Nephron progenitor cell (in vitro differentiated cells): Measurements from ENCODE around the gene FBXO7.

Source experiments
- DNase-seq: peaks from one replicate; pipeline ENCODE4 v3.0.0; 2021
- H3K27ac Mint-ChIP-seq: 2 replicates; pipeline ENCODE4 v1.8.0; 2021; ENCODE audit warnings: mild to moderate bottlenecking, moderate library complexity, mixed read lengths
- H3K27me3 Mint-ChIP-seq: 2 replicates; pipeline ENCODE4 v1.8.0; 2021; ENCODE audit warnings: mild to moderate bottlenecking, low read depth, mixed read lengths; ENCODE audit not compliant: poor library complexity
- H3K36me3 Mint-ChIP-seq: 2 replicates; pipeline ENCODE4 v1.8.0; 2021; ENCODE audit warnings: low read depth, mixed read lengths
- H3K4me1 Mint-ChIP-seq: 2 replicates; pipeline ENCODE4 v1.8.0; 2021; ENCODE audit warnings: mixed read lengths
- H3K4me3 Mint-ChIP-seq: 2 replicates; pipeline ENCODE4 v1.8.0; 2021; ENCODE audit warnings: mild to moderate bottlenecking, moderate library complexity, mixed read lengths
- H3K9me3 Mint-ChIP-seq: 2 replicates; pipeline ENCODE4 v1.8.0; 2021; ENCODE audit warnings: mild to moderate bottlenecking, moderate library complexity, mixed read lengths
- CTCF ChIP-seq: fragments of 200-600 bp; sonication (generic); IDR thresholded peaks from 2 replicates; pipeline ENCODE4 v1.5.0; 2021; ENCODE audit warnings: antibody characterized with exemption

The FBXO7 gene

GRCh38 chr22:32528984-32529982, 54.7 kb downstream of the FBXO7 start:
- peak; percentile 85 for DNase-seq
- H3K27me3 Mint-ChIP-seq: peaks cover 39% of the 10 kb centered on the region
- H3K4me3 Mint-ChIP-seq: no peak overlapping the region
- H3K4me1 Mint-ChIP-seq: peaks cover 38% of the 10 kb centered on the region
- H3K36me3 Mint-ChIP-seq: no peaks in the 10 kb centered on the region
- no peaks in the 10 kb centered on the region for H3K9me3 Mint-ChIP-seq
- TF ChIP-seq CTCF: peak; percentile 80
- H3K27ac Mint-ChIP-seq: no peak overlapping the region

GRCh38 chr22:32531228-32531627, 56.6 kb downstream of the FBXO7 start:
- H3K27me3 Mint-ChIP-seq: peaks cover 33% of the 10 kb centered on the region
- H3K4me3 Mint-ChIP-seq: peak overlapping the region; percentile 39
- peaks cover 54% of the 10 kb centered on the region for H3K4me1 Mint-ChIP-seq
- H3K9me3 Mint-ChIP-seq: no peaks in the 10 kb centered on the region
- TF ChIP-seq CTCF: no peak
- DNase-seq: no peak
- no peaks in the 10 kb centered on the region for H3K36me3 Mint-ChIP-seq
- H3K27ac Mint-ChIP-seq: no peak overlapping the region

- Mint-ChIP-seq H3K36me3 (no peaks in the 10 kb centered on the region), H3K27ac (peak overlapping the region; percentile 83), H3K4me1 (peaks cover 54% of the 10 kb centered on the region), H3K9me3 (no peaks in the 10 kb centered on the region), H3K4me3 (peak overlapping the region; percentile 60), H3K27me3 (peaks cover 28% of the 10 kb centered on the region)
- TF ChIP-seq CTCF: no peak
- DNase-seq: peak; percentile 62
Measured at GRCh38 chr22:32531931-32532819, 57.6 kb downstream of the FBXO7 start.

- H3K4me1 Mint-ChIP-seq: peaks cover 52% of the 10 kb centered on the region
- no peak overlapping the region for H3K27ac Mint-ChIP-seq
- no peaks in the 10 kb centered on the region for H3K36me3 Mint-ChIP-seq
- H3K4me3 Mint-ChIP-seq: no peak overlapping the region
- no peak for TF ChIP-seq CTCF
- no peaks in the 10 kb centered on the region for H3K9me3 Mint-ChIP-seq
- H3K27me3 Mint-ChIP-seq: peaks cover 28% of the 10 kb centered on the region
- DNase-seq: no peak
Measured at GRCh38 chr22:32532820-32533128, 58.2 kb downstream of the FBXO7 start.

- no peak overlapping the region for H3K4me3 Mint-ChIP-seq
- no peaks in the 10 kb centered on the region for H3K36me3 Mint-ChIP-seq
- H3K4me1 Mint-ChIP-seq: peaks cover 53% of the 10 kb centered on the region
- H3K27me3 Mint-ChIP-seq: peaks cover 31% of the 10 kb centered on the region
- H3K9me3 Mint-ChIP-seq: peaks cover under 1% of the 10 kb centered on the region
- peak overlapping the region; percentile 31 for H3K27ac Mint-ChIP-seq
- TF ChIP-seq CTCF: no peak
- DNase-seq: no peak
Measured at GRCh38 chr22:32533265-32534111, 58.9 kb downstream of the FBXO7 start.
